ENCODE measurements around the gene OR7D4.
"Not testable (repeated sequence)": the region's sequence is repeated elsewhere in the genome, so short reads cannot be mapped to it uniquely, and the experiment has no call there.

Gene OR7D4

DNA sequence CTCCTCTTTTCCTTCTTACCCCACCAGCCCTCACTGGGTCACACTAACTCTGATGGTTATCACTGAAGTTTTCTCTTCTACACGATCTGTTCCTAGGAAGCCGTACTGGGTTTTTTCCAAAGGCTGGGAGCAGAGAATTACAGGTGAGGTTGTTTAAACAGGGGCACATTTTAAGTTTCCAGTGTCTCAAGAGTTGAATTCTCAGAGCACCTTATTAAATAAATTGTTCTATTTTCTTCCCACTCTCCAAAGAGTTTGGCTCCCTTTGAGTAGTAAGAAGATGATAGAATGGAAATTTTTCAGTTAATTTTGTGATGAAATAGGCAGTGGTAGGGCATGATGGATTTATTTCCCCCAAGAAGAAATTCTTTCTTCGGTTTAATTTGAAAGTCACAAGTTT, at the start of gene OR7D4:
Gene OR7D4 (minus strand): TSS at position 101 of the 400 bp plus-strand sequence. CDS start 4,752 bp downstream, outside the sequence.
- DNase-seq (ENCODE audit: low spot score) (no peak), FAIRE-seq (no peak)

DNA sequence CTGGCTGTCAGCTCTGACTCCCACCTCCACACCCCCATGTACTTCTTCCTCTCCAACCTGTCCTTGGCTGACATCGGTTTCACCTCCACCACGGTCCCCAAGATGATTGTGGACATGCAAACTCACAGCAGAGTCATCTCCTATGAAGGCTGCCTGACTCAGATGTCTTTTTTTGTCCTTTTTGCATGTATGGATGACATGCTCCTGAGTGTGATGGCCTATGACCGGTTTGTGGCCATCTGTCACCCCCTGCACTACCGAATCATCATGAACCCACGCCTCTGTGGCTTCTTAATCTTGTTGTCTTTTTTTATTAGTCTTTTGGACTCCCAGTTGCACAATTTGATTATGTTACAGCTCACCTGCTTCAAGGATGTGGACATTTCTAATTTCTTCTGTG, 31.8 kb upstream of the OR7D4 start:
- DNase-seq (ENCODE audit: low spot score), result no peak
- no peak for FAIRE-seq

DNA sequence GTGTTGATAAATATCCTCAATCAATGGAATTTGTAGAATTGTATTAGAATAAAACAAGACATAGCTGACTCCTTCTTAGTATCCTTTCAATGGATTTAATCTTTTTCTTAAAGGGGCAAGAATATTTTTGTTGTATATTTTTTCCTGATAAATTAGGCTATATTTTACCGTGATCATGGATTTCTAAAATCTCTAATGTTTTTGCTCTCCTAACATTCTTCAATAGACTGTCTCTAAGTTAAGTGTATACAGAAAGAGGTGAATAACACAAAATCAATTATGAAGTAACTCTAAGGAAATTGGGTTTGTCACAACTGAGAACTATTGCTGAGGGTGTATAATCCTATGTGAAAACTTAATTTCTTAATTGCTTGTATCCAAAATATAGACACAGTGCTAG, 31.2 kb upstream of the OR7D4 start, which contains the start of gene OR7E24:
Gene OR7E24 (plus strand): TSS at position 301 of the 400 bp plus-strand sequence. CDS start 114 bp downstream, outside the sequence.
- no peak for FAIRE-seq

DNA sequence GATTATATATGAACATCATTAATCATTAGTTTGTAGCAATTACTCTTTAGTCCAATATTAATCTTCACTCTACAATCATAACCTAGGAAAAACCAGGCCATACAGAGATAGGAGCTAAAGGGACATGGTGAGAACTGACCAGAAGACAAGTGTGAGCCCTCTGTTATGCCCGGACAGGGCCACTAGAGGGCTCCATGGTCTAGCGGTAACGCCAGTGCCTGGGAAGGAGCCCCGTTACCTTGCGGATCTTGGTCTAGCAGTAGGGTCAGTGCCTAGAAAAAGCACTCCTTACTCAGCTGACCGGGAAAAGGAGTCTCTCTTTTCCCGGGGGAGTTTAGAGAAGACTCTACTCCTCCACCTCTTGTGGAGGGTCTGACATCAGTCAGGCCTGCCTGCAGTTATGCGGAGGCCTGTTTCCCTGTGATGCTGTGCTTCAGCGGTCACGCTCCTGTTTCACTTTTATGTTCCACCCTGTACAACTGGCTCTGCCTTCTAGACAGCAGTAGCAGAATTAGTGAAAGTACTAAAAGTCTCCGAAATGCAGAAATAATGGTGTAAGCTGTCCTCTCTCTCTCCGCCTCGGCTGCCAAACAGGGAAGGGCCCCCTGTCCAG, 13.8 kb downstream of the OR7D4 start:
- peak; percentile 30 for DNase-seq (ENCODE audit: low spot score)
- no peak for FAIRE-seq

More for the DNA sequence above, 31.2 kb upstream of the OR7D4 start, which contains the start of gene OR7E24:
- no peak for DNase-seq (ENCODE audit: low spot score)

DNA sequence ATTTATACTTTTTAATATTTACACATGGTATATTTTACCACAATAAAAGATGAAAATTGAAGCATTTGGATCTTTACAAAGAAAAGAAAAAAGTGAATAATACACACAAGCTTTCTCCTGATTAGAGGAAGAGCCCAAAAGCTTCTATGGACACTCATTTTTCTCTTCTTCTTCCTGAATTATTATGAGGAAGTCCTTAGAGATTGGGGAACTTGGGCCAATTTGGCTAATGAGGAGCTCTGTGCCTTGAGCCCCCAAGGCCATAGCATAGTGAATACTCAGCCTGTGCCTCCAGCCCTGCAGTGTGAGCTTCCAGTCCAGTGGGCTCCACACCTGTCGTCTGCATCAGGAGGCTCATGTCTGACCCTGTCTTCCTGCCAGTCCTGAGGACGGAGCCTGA, 21.3 kb downstream of the OR7D4 start:
- not testable (repeated sequence) for FAIRE-seq; DNase-seq (ENCODE audit: low spot score)

DNA sequence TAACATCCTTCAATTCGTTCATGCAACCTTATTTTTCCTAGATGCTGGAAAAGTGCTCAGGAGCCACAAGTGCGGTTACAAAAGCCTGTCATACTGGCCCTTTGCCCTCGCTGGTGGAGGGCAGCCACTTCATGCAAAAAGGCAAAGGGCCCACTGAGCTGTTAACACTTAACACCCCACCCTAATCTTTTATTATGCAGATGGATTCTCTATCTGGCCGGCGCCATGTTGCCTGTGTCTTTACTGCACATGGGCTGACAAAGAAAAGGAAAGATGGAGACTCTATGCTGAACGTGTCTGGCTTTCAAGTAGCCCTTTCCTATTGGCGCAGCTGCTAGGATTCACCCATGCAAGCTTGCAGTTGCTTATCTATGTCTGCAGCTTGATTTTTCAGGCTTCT, 29.9 kb downstream of the OR7D4 start:
- DNase-seq (ENCODE audit: low spot score) (no peak), FAIRE-seq (no peak)

DNA sequence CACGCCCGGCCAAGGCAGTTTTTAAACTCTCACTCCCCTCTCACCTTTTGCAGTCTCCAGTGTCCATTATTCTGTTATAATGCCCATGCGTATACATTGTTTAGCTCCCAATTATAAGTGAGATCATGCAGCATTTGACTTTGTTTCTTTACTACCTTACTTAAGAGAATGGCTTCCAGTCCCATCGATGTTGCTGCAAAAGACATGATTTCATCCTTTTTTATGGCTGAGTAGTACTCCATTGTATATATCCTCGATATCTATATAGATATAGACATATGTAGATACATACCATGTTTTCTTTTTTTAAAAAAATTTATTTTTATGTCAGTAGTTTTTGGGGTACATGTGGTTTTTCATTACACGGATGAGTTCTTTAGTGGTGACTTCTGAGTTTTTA, 32.2 kb downstream of the OR7D4 start:
- no peak for DNase-seq (ENCODE audit: low spot score)
- no peak for FAIRE-seq

DNA sequence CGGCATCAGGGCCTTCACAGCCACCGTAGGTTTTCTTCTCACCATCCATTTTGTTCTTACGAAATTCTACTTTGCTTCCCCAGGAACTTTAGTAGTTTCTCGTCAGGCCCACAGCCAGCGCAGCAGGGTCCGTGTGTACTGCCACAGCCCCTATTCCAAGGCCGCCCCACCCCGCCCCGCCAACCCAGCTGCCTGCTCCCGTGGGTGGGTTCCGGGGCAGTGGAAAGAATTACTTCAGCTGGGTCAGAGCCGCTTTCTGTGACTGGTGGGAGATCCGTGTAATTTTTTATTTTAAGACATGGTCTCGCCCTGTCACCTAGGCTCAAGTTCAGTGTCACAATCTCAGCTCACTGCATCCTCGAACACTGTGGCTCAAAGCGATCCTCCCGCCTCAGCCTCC, 36.4 kb downstream of the OR7D4 start:
- no peak for DNase-seq (ENCODE audit: low spot score)
- no peak for FAIRE-seq

DNA sequence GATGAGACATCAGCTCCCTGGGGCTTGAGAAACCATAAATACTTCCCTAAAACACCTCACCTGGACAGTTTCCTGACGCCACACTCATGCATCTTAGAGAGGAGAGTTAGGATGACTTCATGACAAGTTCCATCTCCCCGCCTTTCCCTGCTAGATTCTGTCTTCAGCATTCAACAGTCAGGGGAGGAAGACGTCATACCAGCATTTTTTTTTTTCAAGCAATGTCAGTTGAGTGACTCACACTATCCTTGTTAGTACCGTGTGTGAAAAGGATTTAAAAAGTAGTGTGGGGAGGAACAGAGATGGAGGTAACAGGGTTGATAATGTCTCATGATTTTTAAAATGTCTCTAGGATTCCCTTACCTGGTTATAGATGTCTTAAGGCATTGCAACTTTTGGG, 40.5 kb downstream of the OR7D4 start, which contains the start of gene OR7D2:
Gene OR7D2 (plus strand): TSS at position 79 of the 400 bp plus-strand sequence. CDS start 6,803 bp downstream, outside the sequence.
- no peak for DNase-seq (ENCODE audit: low spot score)

DNA sequence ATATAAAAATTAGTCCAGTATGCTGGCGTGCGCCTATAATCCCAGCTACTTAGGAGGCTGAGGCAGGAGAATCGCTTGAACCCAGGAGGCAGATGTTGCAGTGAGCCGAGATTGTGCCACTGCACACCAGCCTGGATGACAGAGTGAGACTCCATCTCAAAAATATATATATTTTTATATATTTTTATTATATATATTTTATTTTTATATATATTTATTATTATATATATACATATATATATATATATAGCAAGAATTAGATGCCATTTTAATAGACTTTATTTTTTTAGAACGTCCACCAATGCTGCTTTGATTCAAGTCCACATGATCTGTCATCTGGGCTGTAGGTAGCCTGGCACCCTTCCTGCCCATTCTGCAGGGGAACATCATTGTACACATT, 44.1 kb downstream of the OR7D4 start:
- no peak for FAIRE-seq

More for the DNA sequence above, 40.5 kb downstream of the OR7D4 start, which contains the start of gene OR7D2:
- FAIRE-seq, result no peak

DNA sequence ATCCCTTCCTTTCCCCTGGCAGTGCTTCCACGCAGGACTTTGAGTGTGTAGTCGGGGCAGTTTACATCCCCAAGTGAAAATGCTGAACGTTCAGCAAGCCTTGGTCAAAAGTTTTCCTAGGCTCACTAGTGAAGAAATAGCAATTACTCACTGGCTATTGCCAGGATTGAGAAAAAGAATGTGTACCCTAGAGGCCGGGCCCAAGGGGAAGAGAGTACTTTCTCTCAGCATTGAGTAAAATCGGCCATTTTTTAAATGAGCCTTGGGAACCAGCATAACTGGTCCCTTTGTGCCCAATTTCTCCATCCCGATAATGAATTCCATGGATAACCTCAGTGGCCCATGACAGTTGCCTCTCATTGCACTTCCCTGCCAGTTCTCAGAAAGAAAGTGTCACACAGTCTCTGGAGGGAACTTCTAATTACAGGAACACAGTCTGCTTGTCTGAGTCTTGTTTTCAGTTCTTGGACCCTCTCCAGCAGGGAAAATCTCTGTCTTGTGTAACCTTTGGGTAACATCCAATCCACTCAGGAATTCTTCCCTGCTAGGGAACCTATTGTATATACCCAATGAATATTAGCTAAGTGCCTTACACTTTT, 47.9 kb downstream of the OR7D4 start:
- DNase-seq (ENCODE audit: low spot score) (no peak), FAIRE-seq (no peak)

More for the DNA sequence above, 44.1 kb downstream of the OR7D4 start:
- DNase-seq (ENCODE audit: low spot score), result no peak

DNA sequence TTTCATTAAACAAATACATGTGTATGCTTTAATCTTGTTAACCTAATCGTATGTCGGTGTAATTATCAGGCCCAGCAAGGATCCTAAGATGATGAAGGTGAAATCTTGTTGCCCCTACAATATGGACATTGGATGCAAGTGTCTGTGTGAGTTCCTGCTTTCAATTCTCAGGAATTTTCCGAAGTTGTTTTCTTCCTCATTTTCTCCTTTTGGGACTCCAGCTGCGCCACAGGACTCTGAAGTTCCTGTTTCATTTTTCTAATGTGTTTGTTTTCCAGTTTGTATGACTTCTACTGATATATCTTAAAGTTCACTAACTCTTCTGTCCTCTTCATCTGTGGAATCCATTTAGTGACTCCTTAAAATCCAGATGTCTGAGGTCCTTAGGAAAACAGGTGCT, 52.5 kb downstream of the OR7D4 start:
- DNase-seq (ENCODE audit: low spot score) (no peak), FAIRE-seq (no peak)

DNA sequence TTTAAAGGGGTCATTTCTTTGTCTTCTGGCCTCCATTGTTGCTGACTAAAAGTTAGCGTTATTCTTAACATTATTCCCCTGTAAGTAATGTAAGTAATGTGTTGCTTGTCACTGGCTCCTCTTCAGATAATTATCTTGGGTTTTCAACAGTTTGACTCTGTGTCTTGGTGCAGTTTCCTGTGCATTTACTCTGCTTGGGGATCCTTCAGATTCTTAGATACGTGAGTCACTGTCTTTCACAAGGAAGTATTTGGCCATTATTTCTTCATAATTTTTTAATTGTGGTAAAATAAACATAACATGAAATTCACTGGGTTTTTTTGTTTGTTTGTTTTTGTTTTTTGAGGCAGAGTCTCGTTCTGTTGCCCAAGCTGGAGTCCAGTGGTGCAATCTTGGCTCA, 54.1 kb downstream of the OR7D4 start:
- DNase-seq (ENCODE audit: low spot score) (no peak), FAIRE-seq (no peak)

DNA sequence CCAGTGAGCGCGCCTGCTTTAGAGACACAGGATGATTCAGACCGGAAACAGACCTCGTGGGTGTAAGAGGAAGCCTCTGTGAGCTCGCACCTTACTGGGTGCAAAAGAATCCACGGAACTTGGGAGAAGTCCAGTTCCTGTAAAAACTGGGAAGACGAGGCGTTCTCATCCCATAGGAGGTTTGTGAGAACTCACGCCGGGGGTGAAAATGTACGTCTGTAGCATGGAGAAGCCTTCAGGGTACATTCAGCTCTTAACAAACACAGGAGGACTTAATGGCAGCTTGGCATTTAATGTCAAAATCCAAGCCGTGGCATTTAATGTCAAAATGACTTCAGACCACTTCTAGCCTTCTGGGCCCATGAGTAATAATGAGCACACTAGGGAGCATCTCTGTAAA, 58.0 kb downstream of the OR7D4 start:
- no peak for FAIRE-seq
- DNase-seq (ENCODE audit: low spot score), result no peak

All from RCC 7860 (cell line).